ENCODE results near the gene FKBP2.

DNA sequence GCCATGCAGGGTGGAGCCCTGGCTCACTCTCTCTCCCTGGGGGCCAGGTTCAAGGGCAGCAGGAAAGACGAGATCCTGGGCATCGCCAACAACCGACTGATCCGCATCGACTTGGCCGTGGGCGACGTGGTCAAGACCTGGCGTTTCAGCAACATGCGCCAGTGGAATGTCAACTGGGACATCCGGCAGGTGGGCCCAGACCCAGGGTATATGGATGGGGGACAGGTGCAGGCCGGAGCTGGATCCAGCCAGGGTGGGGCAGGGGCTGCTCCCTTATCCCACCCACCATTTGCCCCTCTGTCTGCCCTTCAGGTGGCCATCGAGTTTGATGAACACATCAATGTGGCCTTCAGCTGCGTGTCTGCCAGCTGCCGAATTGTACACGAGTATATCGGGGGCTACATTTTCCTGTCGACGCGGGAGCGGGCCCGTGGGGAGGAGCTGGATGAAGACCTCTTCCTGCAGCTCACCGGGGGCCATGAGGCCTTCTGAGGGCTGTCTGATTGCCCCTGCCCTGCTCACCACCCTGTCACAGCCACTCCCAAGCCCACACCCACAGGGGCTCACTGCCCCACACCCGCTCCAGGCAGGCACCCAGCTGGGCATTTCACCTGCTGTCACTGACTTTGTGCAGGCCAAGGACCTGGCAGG, 17.8 kb upstream of the FKBP2 start:
- TF ChIP-seq, protein P1, sequence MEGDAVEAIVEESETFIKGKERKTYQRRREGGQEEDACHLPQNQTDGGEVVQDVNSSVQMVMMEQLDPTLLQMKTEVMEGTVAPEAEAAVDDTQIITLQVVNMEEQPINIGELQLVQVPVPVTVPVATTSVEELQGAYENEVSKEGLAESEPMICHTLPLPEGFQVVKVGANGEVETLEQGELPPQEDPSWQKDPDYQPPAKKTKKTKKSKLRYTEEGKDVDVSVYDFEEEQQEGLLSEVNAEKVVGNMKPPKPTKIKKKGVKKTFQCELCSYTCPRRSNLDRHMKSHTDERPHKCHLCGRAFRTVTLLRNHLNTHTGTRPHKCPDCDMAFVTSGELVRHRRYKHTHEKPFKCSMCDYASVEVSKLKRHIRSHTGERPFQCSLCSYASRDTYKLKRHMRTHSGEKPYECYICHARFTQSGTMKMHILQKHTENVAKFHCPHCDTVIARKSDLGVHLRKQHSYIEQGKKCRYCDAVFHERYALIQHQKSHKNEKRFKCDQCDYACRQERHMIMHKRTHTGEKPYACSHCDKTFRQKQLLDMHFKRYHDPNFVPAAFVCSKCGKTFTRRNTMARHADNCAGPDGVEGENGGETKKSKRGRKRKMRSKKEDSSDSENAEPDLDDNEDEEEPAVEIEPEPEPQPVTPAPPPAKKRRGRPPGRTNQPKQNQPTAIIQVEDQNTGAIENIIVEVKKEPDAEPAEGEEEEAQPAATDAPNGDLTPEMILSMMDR (conservative IDR thresholded peaks at IDR 0.05; ENCODE audit: low read depth, low read length), result no peak
- no peak for TF ChIP-seq POLR2A (IDR thresholded peaks at IDR 0.05; ENCODE audit: low read depth, low read length)
- no peak for TF ChIP-seq MAFK (IDR thresholded peaks at IDR 0.05; ENCODE audit: low read depth, low read length)
- TF ChIP-seq RCOR1 (IDR thresholded peaks at IDR 0.05; ENCODE audit: insufficient replicate concordance, low read length), result no peak
- no peak for TF ChIP-seq SMC3 (IDR thresholded peaks at IDR 0.05; ENCODE audit: low read depth, low read length)
- TF ChIP-seq BHLHE40 (IDR thresholded peaks at IDR 0.05; ENCODE audit: low read depth, low read length), result no peak
- TF ChIP-seq, protein P2, sequence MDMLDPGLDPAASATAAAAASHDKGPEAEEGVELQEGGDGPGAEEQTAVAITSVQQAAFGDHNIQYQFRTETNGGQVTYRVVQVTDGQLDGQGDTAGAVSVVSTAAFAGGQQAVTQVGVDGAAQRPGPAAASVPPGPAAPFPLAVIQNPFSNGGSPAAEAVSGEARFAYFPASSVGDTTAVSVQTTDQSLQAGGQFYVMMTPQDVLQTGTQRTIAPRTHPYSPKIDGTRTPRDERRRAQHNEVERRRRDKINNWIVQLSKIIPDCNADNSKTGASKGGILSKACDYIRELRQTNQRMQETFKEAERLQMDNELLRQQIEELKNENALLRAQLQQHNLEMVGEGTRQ (IDR thresholded peaks at IDR 0.05; ENCODE audit: low read depth, low read length), result no peak
- TF ChIP-seq, protein P3, sequence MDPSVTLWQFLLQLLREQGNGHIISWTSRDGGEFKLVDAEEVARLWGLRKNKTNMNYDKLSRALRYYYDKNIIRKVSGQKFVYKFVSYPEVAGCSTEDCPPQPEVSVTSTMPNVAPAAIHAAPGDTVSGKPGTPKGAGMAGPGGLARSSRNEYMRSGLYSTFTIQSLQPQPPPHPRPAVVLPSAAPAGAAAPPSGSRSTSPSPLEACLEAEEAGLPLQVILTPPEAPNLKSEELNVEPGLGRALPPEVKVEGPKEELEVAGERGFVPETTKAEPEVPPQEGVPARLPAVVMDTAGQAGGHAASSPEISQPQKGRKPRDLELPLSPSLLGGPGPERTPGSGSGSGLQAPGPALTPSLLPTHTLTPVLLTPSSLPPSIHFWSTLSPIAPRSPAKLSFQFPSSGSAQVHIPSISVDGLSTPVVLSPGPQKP (IDR thresholded peaks at IDR 0.05; ENCODE audit: borderline replicate concordance, low read depth, low read length), result no peak
- TF ChIP-seq MXI1 (IDR thresholded peaks at IDR 0.05; ENCODE audit: borderline replicate concordance, low read depth, low read length), result no peak
